H1 (cell line): Measurements from ENCODE around the gene PALM3.

ENCODE experiments used
- HDAC2 ChIP-seq, 2 experiments: fragments of 300-600 bp in 1 of 2; sonication (generic) in 1 of 2; IDR thresholded peaks; 2 replicates each; pipeline ENCODE4 v1.6.1; 2011 to 2012; ENCODE audit warnings: low read depth in 2 of 2, low read length in 2 of 2, mild to moderate bottlenecking in 2 of 2, moderate library complexity in 2 of 2, borderline replicate concordance in 1 of 2, inconsistent platforms in 1 of 2
- NRF1 ChIP-seq: IDR thresholded peaks from 2 replicates; pipeline ENCODE4 v1.6.1; 2011; ENCODE audit warnings: mild to moderate bottlenecking, low read depth, low read length, improper control_type of control experiment
- PHF8 ChIP-seq: fragments of 200-600 bp; sonication (generic); conservative IDR thresholded peaks from 2 replicates; pipeline ENCODE4 v1.7.1; 2012; ENCODE audit warnings: low read depth, mild to moderate bottlenecking, inconsistent platforms, low read length, moderate library complexity
- SP1 ChIP-seq: IDR thresholded peaks from 2 replicates; pipeline ENCODE4 v1.6.1; 2011; ENCODE audit warnings: low read depth, low read length
- SRF ChIP-seq: IDR thresholded peaks from 2 replicates; pipeline ENCODE4 v1.6.1; 2011; ENCODE audit warnings: mild to moderate bottlenecking, low read depth, low read length, moderate library complexity
- TF ChIP-seq, protein P1 (sequence below), 3 experiments: IDR thresholded peaks; 1 replicate in 2 of 3; 2 replicates in 1 of 3; pipeline versions ENCODE4 v1.5.1 to v1.6.1; 2011; ENCODE audit warnings: low read length in 3 of 3, mild to moderate bottlenecking in 3 of 3, inconsistent platforms in 2 of 3, low read depth in 1 of 3, moderate library complexity in 1 of 3; ENCODE audit not compliant: insufficient read depth in 1 of 3; ENCODE audit errors: control extremely low read depth in 1 of 3

DNA sequence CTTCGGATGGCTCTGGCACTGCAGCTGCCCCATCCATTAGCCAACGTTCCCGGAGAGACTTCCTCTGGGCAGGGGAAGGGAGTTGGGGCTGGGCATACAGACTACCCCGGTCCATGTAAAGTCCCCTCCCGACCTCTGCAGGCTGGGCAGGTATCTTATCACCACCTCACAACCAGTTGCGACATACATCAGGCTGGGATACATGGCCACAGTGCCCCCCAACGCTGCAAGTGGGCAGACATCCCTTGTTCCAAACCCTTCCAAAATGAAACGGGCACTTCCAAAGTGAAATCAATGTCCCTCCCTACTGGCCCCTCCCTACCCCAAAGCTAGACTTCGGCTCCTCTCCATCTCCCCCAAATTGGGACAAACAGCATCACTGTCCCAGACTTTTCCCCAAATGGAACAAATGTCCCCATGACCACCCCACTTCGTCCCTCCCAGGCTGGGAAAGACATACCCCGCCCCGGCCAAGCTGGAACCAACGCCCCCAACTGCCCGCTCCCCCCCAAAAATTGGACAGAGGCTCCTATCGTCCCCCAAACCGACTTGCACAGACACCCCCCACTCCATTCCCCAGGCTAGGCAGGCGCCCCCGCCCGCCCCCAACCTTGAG, 5.0 kb downstream of the PALM3 start:
- TF ChIP-seq, protein P1, sequence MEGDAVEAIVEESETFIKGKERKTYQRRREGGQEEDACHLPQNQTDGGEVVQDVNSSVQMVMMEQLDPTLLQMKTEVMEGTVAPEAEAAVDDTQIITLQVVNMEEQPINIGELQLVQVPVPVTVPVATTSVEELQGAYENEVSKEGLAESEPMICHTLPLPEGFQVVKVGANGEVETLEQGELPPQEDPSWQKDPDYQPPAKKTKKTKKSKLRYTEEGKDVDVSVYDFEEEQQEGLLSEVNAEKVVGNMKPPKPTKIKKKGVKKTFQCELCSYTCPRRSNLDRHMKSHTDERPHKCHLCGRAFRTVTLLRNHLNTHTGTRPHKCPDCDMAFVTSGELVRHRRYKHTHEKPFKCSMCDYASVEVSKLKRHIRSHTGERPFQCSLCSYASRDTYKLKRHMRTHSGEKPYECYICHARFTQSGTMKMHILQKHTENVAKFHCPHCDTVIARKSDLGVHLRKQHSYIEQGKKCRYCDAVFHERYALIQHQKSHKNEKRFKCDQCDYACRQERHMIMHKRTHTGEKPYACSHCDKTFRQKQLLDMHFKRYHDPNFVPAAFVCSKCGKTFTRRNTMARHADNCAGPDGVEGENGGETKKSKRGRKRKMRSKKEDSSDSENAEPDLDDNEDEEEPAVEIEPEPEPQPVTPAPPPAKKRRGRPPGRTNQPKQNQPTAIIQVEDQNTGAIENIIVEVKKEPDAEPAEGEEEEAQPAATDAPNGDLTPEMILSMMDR (IDR thresholded peaks at IDR 0.05; ENCODE audit: control extremely low read depth in 1 of 3, insufficient read depth in 1 of 3, low read depth in 1 of 3, low read length in 3 of 3), result peak in 2 of 3 experiments; percentile 5 to 6; a peak in 2 of 4 replicates
- TF ChIP-seq SRF (no peak), HDAC2 (IDR thresholded peaks at IDR 0.05; ENCODE audit: borderline replicate concordance in 1 of 2, low read depth in 2 of 2, low read length in 2 of 2) (no peak), SP1 (no peak), NRF1 (no peak), PHF8 (no peak)
